B cell (primary cell): ENCODE results near the gene ZDHHC14.

Experiments
- CTCF ChIP-seq: fragments of 200-600 bp; IDR thresholded peaks from one replicate; pipeline ENCODE4 v1.8.0; 2022; ENCODE audit warnings: antibody characterized with exemption, mild to moderate bottlenecking
- EZH2 ChIP-seq: IDR thresholded peaks from 2 replicates; pipeline ENCODE4 v1.6.1; 2012; ENCODE audit warnings: borderline replicate concordance, low read depth, mild to moderate bottlenecking, moderate library complexity, low read length; ENCODE audit not compliant: insufficient read depth, poor library complexity, severe bottlenecking

- no peak for TF ChIP-seq CTCF
- no peak for TF ChIP-seq EZH2
Observed at GRCh38 chr6:157534977-157535339, 154.0 kb downstream of the ZDHHC14 start.
